Skeletal muscle tissue (tissue), 4 donors: ENCODE data around the gene OMP. TPM values are rescaled to one million over a fixed set of nuclear protein-coding genes. Genes with fewer than 3 reads are reported as not detected.

Experiments used
- H3K27ac ChIP-seq: one replicate; pipeline ENCODE4 v1.7.0; 2013; ENCODE audit warnings: mild to moderate bottlenecking, low read depth, low read length, inconsistent platforms
- H3K27me3 ChIP-seq, 3 donors: one replicate each; pipeline ENCODE4 v1.7.0; 2013; ENCODE audit warnings: low read length in 3 of 3; ENCODE audit not compliant: control insufficient read depth in 3 of 3, insufficient read depth in 3 of 3
- H3K36me3 ChIP-seq, 3 donors: one replicate each; pipeline ENCODE4 v1.7.0; 2013; ENCODE audit warnings: low read length in 3 of 3; ENCODE audit not compliant: control insufficient read depth in 3 of 3, insufficient read depth in 3 of 3
- H3K4me1 ChIP-seq, 3 donors: one replicate each; pipeline ENCODE4 v1.7.0; 2013; ENCODE audit warnings: low read length in 3 of 3, mild to moderate bottlenecking in 3 of 3; ENCODE audit not compliant: control insufficient read depth in 3 of 3, insufficient read depth in 3 of 3
- H3K4me3 ChIP-seq, 3 donors: one replicate each; pipeline ENCODE4 v1.7.0; 2013; ENCODE audit warnings: low read length in 3 of 3
- H3K9ac ChIP-seq, 3 donors: one replicate each; pipeline ENCODE4 v1.7.0; 2013; ENCODE audit warnings: low read length in 3 of 3, mild to moderate bottlenecking in 3 of 3, moderate library complexity in 2 of 3, low read depth in 1 of 3
- H3K9me3 ChIP-seq, 3 donors: one replicate each; pipeline ENCODE4 v1.7.0; 2013; ENCODE audit warnings: low read length in 3 of 3; ENCODE audit not compliant: control insufficient read depth in 3 of 3
- total RNA-seq: library from RNA; depleted of rRNA; stranded (reverse); fragments of >200 nt; gene quantifications from one replicate; pipeline ENCODE4 v1.2.3, GENCODE V29; 2014
- donor health status: Osteomylitis.

Gene OMP
- total RNA-seq, 1 donor from 2014 or later = 1.6 TPM

DNA sequence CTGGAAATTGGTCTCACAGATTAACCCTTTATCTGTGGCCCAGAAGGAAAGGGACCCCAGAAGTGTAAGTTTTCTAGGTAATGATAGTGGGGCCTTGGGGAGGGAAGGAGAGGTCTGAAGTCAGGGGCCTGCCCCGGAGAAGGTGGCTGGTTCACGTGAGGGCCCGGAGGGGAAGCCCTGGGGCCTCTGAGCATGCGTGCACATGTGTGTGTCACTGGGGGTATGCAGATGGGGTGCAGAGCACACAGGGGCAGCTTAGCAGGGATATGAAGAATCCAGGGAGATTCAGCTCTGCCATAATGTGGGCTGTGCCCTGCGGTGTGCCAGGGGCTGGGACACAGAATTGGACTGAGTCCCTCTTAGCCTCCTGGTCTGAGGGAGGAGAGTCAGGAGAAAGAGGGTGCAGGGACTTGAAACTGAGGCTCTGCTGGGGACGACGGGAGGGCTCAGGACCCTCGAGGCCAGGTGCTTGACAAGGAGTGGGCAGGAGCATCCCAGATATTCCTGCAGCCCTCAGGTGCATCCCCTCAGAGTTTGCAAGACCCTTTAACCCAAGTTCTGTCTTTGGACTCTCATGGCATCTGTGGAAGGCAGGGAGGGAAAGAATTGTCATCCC is 40.9 kb downstream of the OMP start:
- Histone ChIP-seq H3K9me3 (no peaks in the 10 kb centered on the region), H3K9ac (no peak overlapping the region)

DNA sequence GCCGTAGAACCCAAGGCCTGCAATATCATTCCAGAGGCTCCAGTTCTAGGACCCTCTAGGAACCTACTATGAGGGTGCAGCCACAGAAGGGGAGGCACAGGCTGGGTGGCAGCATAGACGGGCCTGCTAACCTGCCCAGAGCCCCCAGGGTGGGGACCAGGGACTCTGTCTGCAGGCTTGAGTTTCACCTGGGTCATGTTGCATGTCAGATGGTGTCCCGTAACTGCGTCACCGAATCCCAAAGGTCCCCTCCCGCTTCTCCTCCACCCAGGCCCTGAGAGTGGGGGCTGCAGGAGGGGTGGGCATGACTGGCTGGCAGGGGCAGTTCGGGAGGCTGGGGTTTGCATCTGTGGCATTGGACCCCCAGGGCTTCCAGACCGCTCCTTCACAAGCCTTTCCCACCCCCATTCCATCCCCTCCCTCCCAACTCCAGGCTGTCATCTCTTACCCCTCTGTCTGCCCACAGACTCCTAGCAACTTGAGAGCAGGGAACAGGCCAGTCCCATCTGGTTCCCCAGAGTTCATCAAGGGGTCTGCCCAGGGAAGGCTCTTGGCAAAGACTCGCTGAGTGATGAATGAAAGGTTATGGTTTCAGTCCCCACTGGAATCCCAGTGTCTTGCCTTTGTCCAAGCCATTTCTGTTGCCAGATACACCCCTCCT is 41.7 kb downstream of the OMP start:
- H3K36me3 ChIP-seq = no peaks in the 10 kb centered on the region
- H3K9ac ChIP-seq = no peak overlapping the region
- H3K4me3 ChIP-seq = no peak overlapping the region
- peaks cover 0 to 6% (median 0%) of the 10 kb centered on the region in 3 donors for H3K27me3 ChIP-seq
- H3K27ac ChIP-seq = no peak overlapping the region
- peaks cover 6 to 8% (median 8%) of the 10 kb centered on the region in 3 donors for H3K4me1 ChIP-seq
- no peaks in the 10 kb centered on the region for H3K9me3 ChIP-seq

More for the DNA sequence above, 40.9 kb downstream of the OMP start:
- no peak overlapping the region for H3K27ac ChIP-seq
- peaks cover 4 to 6% (median 5%) of the 10 kb centered on the region in 3 donors for H3K27me3 ChIP-seq
- H3K4me1 ChIP-seq = peaks cover 6 to 14% (median 10%) of the 10 kb centered on the region in 3 donors
- H3K4me3 ChIP-seq = no peak overlapping the region
- H3K36me3 ChIP-seq = no peaks in the 10 kb centered on the region

DNA sequence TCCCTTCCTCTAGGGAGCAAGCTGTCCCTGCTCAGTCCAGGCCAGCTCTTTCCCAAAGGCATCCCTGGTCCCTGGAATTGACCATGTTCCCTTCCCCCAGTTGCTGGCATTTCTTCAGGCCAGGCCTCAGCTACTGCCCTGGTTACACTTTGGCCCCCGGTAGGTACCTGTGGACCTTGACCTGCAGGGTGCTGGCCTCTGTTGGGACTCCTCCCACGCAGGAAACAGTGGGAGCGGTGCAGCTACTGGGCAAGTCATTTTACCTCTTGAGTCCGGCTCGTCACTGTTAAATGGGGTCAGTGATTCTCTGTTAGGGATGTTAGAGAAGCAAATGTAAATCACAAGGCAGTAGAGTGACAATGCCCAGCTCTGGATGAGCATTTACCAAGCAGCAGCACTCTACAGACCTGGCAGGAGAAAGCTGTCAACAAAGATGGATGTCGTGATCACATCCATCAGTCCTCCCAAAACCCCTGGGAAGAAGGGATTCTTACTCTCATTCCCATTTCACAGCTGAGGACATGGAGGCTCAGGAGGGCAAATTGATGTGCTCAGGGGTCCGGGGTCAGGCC is 42.3 kb downstream of the OMP start:
- H3K27ac ChIP-seq = no peak overlapping the region
- no peak overlapping the region for H3K4me3 ChIP-seq
- no peaks in the 10 kb centered on the region for H3K36me3 ChIP-seq
- peaks cover 0 to 6% (median 0%) of the 10 kb centered on the region in 3 donors for H3K27me3 ChIP-seq
- peaks cover 3 to 7% (median 6%) of the 10 kb centered on the region in 3 donors for H3K4me1 ChIP-seq
- H3K9ac ChIP-seq = no peak overlapping the region
- no peaks in the 10 kb centered on the region for H3K9me3 ChIP-seq

DNA sequence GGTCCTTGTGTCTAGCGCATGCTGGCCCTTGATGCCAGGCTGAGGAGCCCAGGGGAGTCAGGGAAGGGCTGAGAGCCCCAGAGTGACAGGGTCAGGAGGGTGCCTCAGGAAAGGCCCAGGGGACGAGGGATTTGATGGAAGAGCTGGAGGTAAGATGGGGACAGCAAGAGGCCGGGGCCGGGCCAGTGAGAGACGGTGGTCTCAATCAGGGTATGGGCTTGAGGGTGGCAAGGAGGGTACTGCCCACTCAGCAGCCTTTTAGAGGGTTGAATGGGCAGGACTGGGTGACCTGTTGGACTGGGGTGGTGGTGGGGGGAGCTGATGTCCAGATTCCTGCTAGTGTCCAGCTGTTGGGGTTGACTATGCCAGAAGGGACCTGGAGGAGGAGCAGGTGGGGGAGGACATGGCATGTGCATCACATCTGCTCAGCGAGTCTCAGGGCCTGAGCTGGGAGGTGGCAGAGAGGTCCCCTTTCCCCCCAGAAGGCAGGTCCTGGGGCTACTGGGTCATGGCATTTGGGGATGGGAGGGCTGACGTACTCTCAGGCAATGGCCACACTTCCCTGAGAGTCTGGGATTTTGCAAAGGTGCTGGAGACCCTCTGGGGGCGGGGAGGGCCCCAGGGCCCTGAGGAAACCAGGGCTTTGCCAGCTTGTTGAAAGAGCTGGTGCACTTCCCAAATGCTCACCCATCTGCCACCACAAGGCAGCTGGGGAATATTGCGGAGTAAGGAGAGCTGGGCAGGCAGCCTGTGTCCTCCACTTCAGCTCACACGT is 43.8 kb downstream of the OMP start:
- H3K4me3 ChIP-seq = no peak overlapping the region
- H3K4me1 ChIP-seq = no peaks in the 10 kb centered on the region
- H3K9me3 ChIP-seq = no peaks in the 10 kb centered on the region
- H3K27ac ChIP-seq = no peak overlapping the region
- no peaks in the 10 kb centered on the region for H3K36me3 ChIP-seq
- peaks cover 0 to 6% (median 0%) of the 10 kb centered on the region in 3 donors for H3K27me3 ChIP-seq
- no peak overlapping the region for H3K9ac ChIP-seq

DNA sequence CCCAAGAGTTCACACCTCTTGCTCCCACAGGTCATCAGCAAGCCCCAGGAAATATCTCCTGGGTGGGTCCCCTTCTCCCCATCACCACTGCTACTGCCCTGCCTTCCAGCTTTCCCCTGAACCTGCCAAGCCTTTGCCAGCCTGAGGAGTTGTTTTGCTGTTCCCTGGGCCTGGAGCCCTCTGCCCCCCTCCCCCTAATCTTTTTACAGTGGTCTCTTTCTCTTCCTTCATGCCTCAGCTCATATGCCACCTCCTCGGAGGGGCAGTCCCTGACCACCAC is 44.3 kb downstream of the OMP start:
- H3K27ac ChIP-seq = no peak overlapping the region
- H3K4me3 ChIP-seq = no peak overlapping the region
- no peaks in the 10 kb centered on the region for H3K4me1 ChIP-seq
- H3K9ac ChIP-seq = no peak overlapping the region
- H3K36me3 ChIP-seq = no peaks in the 10 kb centered on the region
- peaks cover 0 to 6% (median 0%) of the 10 kb centered on the region in 3 donors for H3K27me3 ChIP-seq
- no peaks in the 10 kb centered on the region for H3K9me3 ChIP-seq

DNA sequence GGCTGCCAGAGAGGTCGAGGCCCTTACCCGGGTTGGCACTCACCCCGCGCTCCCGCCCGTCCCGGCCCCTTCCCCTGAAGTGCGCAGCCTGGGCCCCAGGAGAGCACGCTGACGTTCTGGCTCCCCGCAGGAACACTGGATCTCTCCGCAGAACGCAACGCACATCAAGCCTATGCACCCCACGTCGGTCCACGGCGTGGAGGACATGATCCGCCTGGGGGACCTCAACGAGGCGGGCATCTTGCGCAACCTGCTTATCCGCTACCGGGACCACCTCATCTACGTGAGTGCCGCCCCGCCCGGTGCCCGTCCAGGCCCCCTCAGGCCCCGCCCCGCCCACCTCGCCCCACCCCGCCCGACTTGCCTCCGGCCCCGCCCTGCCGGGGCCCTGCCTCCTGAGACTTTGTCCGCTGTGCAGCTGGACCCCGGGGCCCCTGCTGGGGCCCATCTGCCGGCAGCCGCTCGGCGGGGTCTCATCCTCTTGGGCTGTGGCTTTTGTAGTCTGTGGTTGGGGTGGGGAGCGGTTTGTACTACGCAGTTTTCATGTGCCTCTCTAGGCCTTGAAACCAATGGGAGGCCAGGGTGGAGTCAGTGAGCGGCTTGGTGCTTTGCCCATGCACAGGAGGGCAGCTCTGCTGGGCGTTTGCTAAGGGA is 45.2 kb downstream of the OMP start:
- Histone ChIP-seq H3K27ac (no peak overlapping the region), H3K9ac (no peak overlapping the region), H3K4me3 (no peak overlapping the region), H3K27me3 (peaks cover 0 to 6% (median 0%) of the 10 kb centered on the region in 3 donors), H3K9me3 (no peaks in the 10 kb centered on the region), H3K36me3 (no peaks in the 10 kb centered on the region), H3K4me1 (peaks cover 3 to 4% (median 3%) of the 10 kb centered on the region in 3 donors)

DNA sequence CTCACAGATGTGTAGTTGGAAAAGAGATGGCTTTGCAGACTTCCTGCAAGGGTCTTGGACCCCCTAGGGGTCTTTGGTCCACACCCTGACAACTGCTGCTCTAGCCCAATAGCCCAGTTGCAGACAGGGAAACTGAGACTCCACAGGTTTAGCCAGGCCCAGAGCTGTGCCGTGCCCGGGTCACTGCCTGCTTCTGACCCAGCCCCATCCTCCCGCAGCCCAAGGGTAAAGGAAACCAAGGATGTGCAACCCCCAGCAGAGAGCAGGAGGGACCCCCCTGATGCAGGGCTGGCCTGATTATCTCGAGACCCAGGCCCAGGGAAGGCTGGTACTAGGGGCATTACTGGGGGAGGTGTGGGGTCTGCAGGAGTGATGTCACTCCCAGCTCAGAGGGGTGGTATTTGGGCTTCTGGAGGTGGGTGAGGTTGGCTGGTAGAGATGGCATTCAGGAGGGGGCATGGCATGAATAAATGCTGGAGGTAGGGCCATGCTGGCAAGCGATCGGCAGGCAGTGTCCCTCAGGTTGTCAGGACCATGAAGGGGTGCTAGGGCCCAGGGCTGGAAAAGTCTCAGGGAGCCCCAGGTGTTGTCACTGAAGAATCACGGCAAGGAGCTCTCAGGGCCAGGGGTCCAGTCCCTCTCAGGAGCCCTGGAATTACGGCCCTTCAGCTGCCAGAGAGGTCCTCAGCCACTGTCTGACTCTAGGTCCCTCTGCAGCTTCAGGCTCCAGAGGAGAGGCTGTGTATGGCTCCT is 46.5 kb downstream of the OMP start:
- Histone ChIP-seq H3K27me3 (peaks cover 0 to 6% (median 0%) of the 10 kb centered on the region in 3 donors), H3K36me3 (no peaks in the 10 kb centered on the region), H3K4me3 (no peak overlapping the region), H3K4me1 (peaks cover 15 to 18% (median 16%) of the 10 kb centered on the region in 3 donors), H3K9ac (no peak overlapping the region), H3K27ac (no peak overlapping the region), H3K9me3 (no peaks in the 10 kb centered on the region)

DNA sequence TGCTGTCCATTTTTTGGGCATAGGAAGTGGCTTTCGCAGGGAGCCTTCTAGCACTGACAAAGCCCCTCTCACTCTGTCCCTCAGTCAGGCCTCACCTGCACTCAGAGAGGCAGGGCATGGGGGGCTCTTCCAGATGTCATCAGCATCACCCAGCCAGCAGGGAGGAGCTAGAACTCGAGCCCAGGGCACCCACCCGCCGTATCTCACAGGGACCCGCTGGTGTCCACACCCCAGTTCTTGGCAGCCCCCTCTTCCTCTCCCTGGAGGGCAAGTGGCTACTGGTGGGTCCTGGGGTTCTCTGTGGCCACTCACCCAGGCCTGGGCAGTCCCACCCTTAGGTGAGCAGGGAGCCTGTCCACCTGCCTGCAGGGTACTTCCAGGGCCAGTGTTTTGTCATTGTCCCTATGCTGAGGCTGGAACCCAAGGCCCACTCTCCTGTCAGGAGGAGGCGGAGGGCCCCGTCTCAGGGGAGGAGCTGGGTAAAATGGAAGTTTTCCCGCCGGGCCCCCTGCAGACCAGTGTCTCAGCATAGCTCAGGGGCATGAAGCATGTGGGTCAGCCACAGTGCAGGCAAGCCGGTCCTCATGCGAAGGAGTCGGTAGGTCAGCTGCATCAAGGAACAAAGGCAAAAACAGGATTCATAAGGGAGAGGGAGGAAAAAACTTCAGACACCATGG is 47.2 kb downstream of the OMP start:
- peaks cover 19 to 23% (median 22%) of the 10 kb centered on the region in 3 donors for H3K4me1 ChIP-seq
- no peak overlapping the region for H3K4me3 ChIP-seq
- H3K27ac ChIP-seq = no peak overlapping the region
- H3K9ac ChIP-seq = no peak overlapping the region
- peaks cover 0 to 6% (median 0%) of the 10 kb centered on the region in 3 donors for H3K27me3 ChIP-seq
- no peaks in the 10 kb centered on the region for H3K9me3 ChIP-seq
- no peaks in the 10 kb centered on the region for H3K36me3 ChIP-seq

DNA sequence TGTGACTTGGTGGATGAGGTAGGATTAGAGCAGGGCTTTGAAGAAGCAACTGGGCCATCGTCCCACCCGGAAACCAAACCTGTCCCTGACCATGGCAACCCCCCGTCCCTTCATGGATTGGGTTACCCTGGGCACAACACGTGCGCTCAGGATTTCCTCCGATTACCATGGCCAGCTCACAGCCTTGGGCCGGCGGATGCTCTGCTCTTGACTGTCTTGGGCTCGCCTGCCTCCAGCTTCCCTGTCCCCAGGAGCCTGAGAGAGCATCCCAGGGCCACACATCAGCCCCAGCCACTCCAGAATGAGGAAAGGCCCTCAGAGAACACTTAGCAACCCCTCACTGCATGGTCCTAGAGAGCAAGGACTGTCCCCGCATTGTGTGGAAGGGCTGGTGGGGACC is 48.2 kb downstream of the OMP start:
- H3K4me1 ChIP-seq = peaks cover 19 to 27% (median 22%) of the 10 kb centered on the region in 3 donors
- no peak overlapping the region for H3K4me3 ChIP-seq
- peaks cover 0 to 5% (median 0%) of the 10 kb centered on the region in 3 donors for H3K27me3 ChIP-seq
- no peak overlapping the region for H3K27ac ChIP-seq
- H3K9me3 ChIP-seq = no peaks in the 10 kb centered on the region
- H3K9ac ChIP-seq = no peak overlapping the region
- H3K36me3 ChIP-seq = no peaks in the 10 kb centered on the region
